Pancreas (tissue), 10 donors: Measurements from ENCODE around the gene COL5A3. TPM values are rescaled to one million over a fixed set of nuclear protein-coding genes. Genes with fewer than 3 reads are reported as not detected.

Source experiments
- ATAC-seq, 4 donors: fragments of 200-7000 bp; cut with Tn5 transposase; one replicate each; pipeline versions ENCODE4 v1.8.0 to v1.9.1; 2020; ENCODE audit warnings: mild to moderate bottlenecking in 4 of 4, moderate library complexity in 4 of 4
- DNase-seq, 6 donors: peaks; one replicate each; pipeline ENCODE4 v3.0.0-alpha.2; 2020
- FAIRE-seq: peaks from 2 replicates; lab custom pipeline; 2012; peaks lifted over from hg19 to GRCh38; lab: Jason Lieb, UNC
- H3K27ac ChIP-seq, 4 donors: fragments of 200-600 bp; sonication (generic); 1 replicate in 3 of 4; 2 replicates in 1 of 4; pipeline versions ENCODE4 v1.5.0 to v1.8.0; 2020
- H3K27me3 ChIP-seq, 4 donors: fragments of 200-600 bp; one replicate each; pipeline ENCODE4 v1.8.0; 2021
- H3K36me3 ChIP-seq, 3 donors: fragments of 200-600 bp; sonication (generic) in 1 of 3; one replicate each; pipeline versions ENCODE4 v1.5.0 to v1.8.0; 2020 to 2021
- H3K4me1 ChIP-seq, 3 donors: fragments of 200-600 bp; one replicate each; pipeline ENCODE4 v1.8.0; 2021
- H3K4me3 ChIP-seq, 4 donors: fragments of 200-600 bp; sonication (generic) in 2 of 4; one replicate each; pipeline versions ENCODE4 v1.5.0 to v1.8.0; 2020 to 2021
- H3K9me3 ChIP-seq, 4 donors: fragments of 200-600 bp; one replicate each; pipeline ENCODE4 v1.8.0; 2021
- CTCF ChIP-seq, 4 donors: fragments of 200-600 bp; sonication (generic) in 3 of 4; IDR thresholded peaks; one replicate each; pipeline versions ENCODE4 v1.5.0 to v1.8.0; 2021; ENCODE audit warnings: antibody characterized with exemption in 4 of 4
- WGBS, 2 donors: extraction: QIAGEN DNeasy Blood & Tissue Kit; methylation state at CpG; one replicate each; pipeline ENCODE4 v1.1.7; 2013; 5-methylcytosine and 5-hydroxymethylcytosine counted together
- intact Hi-C, 3 donors: fragments of 100-400 bp; cut with DNase I; formaldehyde crosslinking; loops; one replicate each; pipeline versions ENCODE4 v1.11.1 to v1.14.2; 2022
- polyA plus RNA-seq, 2 donors: library from polyadenylated mRNA; stranded (reverse); fragments of 200-250 nt; gene quantifications; one replicate each; pipeline ENCODE4 v1.2.3, GENCODE V29; 2013
- total RNA-seq, 6 donors: library from RNA; stranded (reverse); fragmentation: NEBNext Ultra II Directional in 4 of 6; extraction: Animal tissue kit (Norgen Biotek cat#: 25700) in 4 of 6; gene quantifications; one replicate each; pipeline versions ENCODE4 v1.2.1 to v1.2.4, GENCODE V29; 2021 to 2023
- donor health status: healthy with polysubstance abuse.
- donor health status: DM: no; HTN: no; CAD: no; lungs with moderate emphysema.
- donor health status: DM: no; HTN: no; CAD: no.
- donor health status: control.
- donor health status: control.
- donor health status: Bipolar disorder and iron deficiency.
- donor health status: DM: yes; HTN: yes; CAD: no.
- donor health status: DM: no; HTN: no; CAD: no.
- donor health status: DM: no; HTN: no; CAD: no.
- donor health status: DM: yes; HTN: yes; CAD: no.

Gene COL5A3
- total and polyA plus RNA-seq, 8 donors, result 1.0 to 8.7 (median 2.8) TPM

GRCh38 chr19:9939301-9939913 is 70.9 kb downstream of the COL5A3 start:
- intact Hi-C loops, result loop anchor here in 2 of 3 donors (10.0 kb wide), 2 partner anchors 85 to 455 kb away; no protein-coding TSS in a partner anchor
- H3K9me3 ChIP-seq, result no peaks in the 10 kb centered on the region
- no peak overlapping the region for H3K27ac ChIP-seq
- no peak for TF ChIP-seq CTCF (IDR thresholded peaks at IDR 0.05)
- H3K4me1 ChIP-seq, result peaks cover 0 to 4% (median 0%) of the 10 kb centered on the region in 3 donors
- H3K27me3 ChIP-seq, result no peaks in the 10 kb centered on the region
- no peaks in the 10 kb centered on the region for H3K36me3 ChIP-seq
- DNase-seq, result no peak
- WGBS, 2 donors, result 34 to 47% methylated on average over 3 of the region's 3 CpGs
- FAIRE-seq, result no peak
- H3K4me3 ChIP-seq, result no peak overlapping the region
- ATAC-seq, result no peak

GRCh38 chr19:9937001-9937411 is 73.3 kb downstream of the COL5A3 start:
- DNase-seq (no peak), FAIRE-seq (no peak), ATAC-seq (no peak)
- peak overlapping the region in 1 of 4 donors; percentile 41 for H3K4me3 ChIP-seq
- no peak for TF ChIP-seq CTCF (IDR thresholded peaks at IDR 0.05)
- no peak overlapping the region for H3K27ac ChIP-seq
- H3K4me1 ChIP-seq, result peaks cover 0 to 4% (median 0%) of the 10 kb centered on the region in 3 donors
- 14 to 18% methylated on average over 15 to 20 of the region's 20 CpGs for WGBS, 2 donors
- H3K9me3 ChIP-seq, result no peaks in the 10 kb centered on the region
- H3K27me3 ChIP-seq, result no peaks in the 10 kb centered on the region
- intact Hi-C loops, result loop anchor here in 2 of 3 donors (10.0 kb wide), 2 partner anchors 88 to 458 kb away; no protein-coding TSS in a partner anchor
- no peaks in the 10 kb centered on the region for H3K36me3 ChIP-seq

GRCh38 chr19:9936326-9937000 is 73.8 kb downstream of the COL5A3 start, which contains the start of gene OLFM2:
Gene OLFM2 (minus strand): TSS chr19:9936515. CDS start chr19:9936366, 149 bp downstream.
- intact Hi-C loops, result loop anchor here in 2 of 3 donors (10.0 kb wide), 2 partner anchors 88 to 458 kb away; no protein-coding TSS in a partner anchor
- ATAC-seq (peak in 3 of 4 donors; percentile 30 to 46 (median 44)), DNase-seq (peak in 5 of 6 donors; percentile 26 to 66 (median 42)), FAIRE-seq (no peak)
- Histone ChIP-seq H3K4me1 (peaks cover 0 to 4% (median 0%) of the 10 kb centered on the region in 3 donors), H3K27ac (no peak within 1 kb of the TSS), H3K4me3 (peak within 1 kb of the TSS in 3 of 4 donors; percentile 24 to 46 (median 41)), H3K27me3 (no peaks in the 10 kb centered on the region), H3K9me3 (no peaks in the 10 kb centered on the region), H3K36me3 (no peaks in the 10 kb centered on the region)
- no peak for TF ChIP-seq CTCF (IDR thresholded peaks at IDR 0.05)
- WGBS, 2 donors, result 1 to 3% methylated on average over 21 to 61 of the region's 62 CpGs

GRCh38 chr19:9935506-9936325 is 74.6 kb downstream of the COL5A3 start:
- WGBS, 2 donors, result 1 to 2% methylated on average over 24 to 44 of the region's 44 CpGs

More at GRCh38 chr19:9935506-9936325, 74.6 kb downstream of the COL5A3 start:
- ATAC-seq, result peak; percentile 20 to 42 (median 38)
- no peak overlapping the region for H3K27ac ChIP-seq
- peak in 4 of 6 donors; percentile 10 to 81 (median 60) for DNase-seq
- H3K36me3 ChIP-seq, result no peaks in the 10 kb centered on the region
- H3K27me3 ChIP-seq, result no peaks in the 10 kb centered on the region
- intact Hi-C loops, result loop anchor here in 2 of 3 donors (10.0 kb wide), 2 partner anchors 89 to 459 kb away; no protein-coding TSS in a partner anchor
- peak overlapping the region in 3 of 4 donors; percentile 24 to 46 (median 41) for H3K4me3 ChIP-seq
- H3K9me3 ChIP-seq, result no peaks in the 10 kb centered on the region
- no peak for FAIRE-seq
- no peak for TF ChIP-seq CTCF (IDR thresholded peaks at IDR 0.05)
- H3K4me1 ChIP-seq, result peaks cover 0 to 4% (median 0%) of the 10 kb centered on the region in 3 donors
